ENCODE data around the gene ORC5.

- TF ChIP-seq ATF2 (IDR thresholded peaks at IDR 0.05; ENCODE audit: low read length): no peak
- no peak for TF ChIP-seq POLR2A (IDR thresholded peaks at IDR 0.05; ENCODE audit: low read depth, low read length)
- TF ChIP-seq YY1 (IDR thresholded peaks at IDR 0.05; ENCODE audit: low read depth, low read length): no peak
- TF ChIP-seq, protein P1, sequence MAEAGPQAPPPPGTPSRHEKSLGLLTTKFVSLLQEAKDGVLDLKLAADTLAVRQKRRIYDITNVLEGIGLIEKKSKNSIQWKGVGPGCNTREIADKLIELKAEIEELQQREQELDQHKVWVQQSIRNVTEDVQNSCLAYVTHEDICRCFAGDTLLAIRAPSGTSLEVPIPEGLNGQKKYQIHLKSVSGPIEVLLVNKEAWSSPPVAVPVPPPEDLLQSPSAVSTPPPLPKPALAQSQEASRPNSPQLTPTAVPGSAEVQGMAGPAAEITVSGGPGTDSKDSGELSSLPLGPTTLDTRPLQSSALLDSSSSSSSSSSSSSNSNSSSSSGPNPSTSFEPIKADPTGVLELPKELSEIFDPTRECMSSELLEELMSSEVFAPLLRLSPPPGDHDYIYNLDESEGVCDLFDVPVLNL (IDR thresholded peaks at IDR 0.05; ENCODE audit: low read depth, low read length): no peak
- no peak for TF ChIP-seq CTCF (IDR thresholded peaks at IDR 0.05 in 2 of 3, conservative IDR thresholded peaks at IDR 0.05 in 1 of 3; ENCODE audit: control insufficient read depth in 2 of 3, extremely low read depth in 1 of 3, insufficient read depth in 1 of 3, low read depth in 3 of 3, low read length in 3 of 3)
- no peak for TF ChIP-seq POLR2AphosphoS2 (IDR thresholded peaks at IDR 0.05; ENCODE audit: low read depth, low read length)
- TF ChIP-seq CREB1 (IDR thresholded peaks at IDR 0.05; ENCODE audit: low read depth): no peak
- no peak for TF ChIP-seq NBN (IDR thresholded peaks at IDR 0.05)
- no peak for TF ChIP-seq TCF7 (IDR thresholded peaks at IDR 0.05; ENCODE audit: borderline replicate concordance)
- TF ChIP-seq, protein P2, sequence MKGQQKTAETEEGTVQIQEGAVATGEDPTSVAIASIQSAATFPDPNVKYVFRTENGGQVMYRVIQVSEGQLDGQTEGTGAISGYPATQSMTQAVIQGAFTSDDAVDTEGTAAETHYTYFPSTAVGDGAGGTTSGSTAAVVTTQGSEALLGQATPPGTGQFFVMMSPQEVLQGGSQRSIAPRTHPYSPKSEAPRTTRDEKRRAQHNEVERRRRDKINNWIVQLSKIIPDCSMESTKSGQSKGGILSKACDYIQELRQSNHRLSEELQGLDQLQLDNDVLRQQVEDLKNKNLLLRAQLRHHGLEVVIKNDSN (IDR thresholded peaks at IDR 0.05; ENCODE audit: borderline replicate concordance, extremely low read length, insufficient read depth, low read depth, low read length): no peak
- TF ChIP-seq EZH2 (IDR thresholded peaks at IDR 0.05; ENCODE audit: borderline replicate concordance, control insufficient read depth, low read depth, low read length): no peak
These were observed 34.8 kb upstream of the ORC5 start for GRCh38 chr7:104242638-104243037.
